Muscle layer of duodenum (tissue), 2 donors: ENCODE data around the gene NUMB.

Experiments
- H3K27ac ChIP-seq: one replicate; pipeline ENCODE4 v1.7.0; 2013; ENCODE audit warnings: mild to moderate bottlenecking, low read length
- H3K27me3 ChIP-seq: one replicate; pipeline ENCODE4 v1.7.0; 2013; ENCODE audit warnings: low read depth, mild to moderate bottlenecking, control low read depth, low read length
- H3K36me3 ChIP-seq, 2 donors: one replicate each; pipeline ENCODE4 v1.7.0; 2013; ENCODE audit warnings: low read length in 2 of 2, control low read depth in 1 of 2, mild to moderate bottlenecking in 1 of 2; ENCODE audit not compliant: insufficient read depth in 2 of 2, control insufficient read depth in 1 of 2
- H3K4me1 ChIP-seq, 2 donors: one replicate each; pipeline ENCODE4 v1.7.0; 2013; ENCODE audit warnings: low read length in 2 of 2, mild to moderate bottlenecking in 2 of 2, control low read depth in 1 of 2, moderate library complexity in 1 of 2; ENCODE audit not compliant: insufficient read depth in 2 of 2, control insufficient read depth in 1 of 2
- H3K4me3 ChIP-seq, 2 donors: one replicate each; pipeline ENCODE4 v1.7.0; 2013; ENCODE audit warnings: low read length in 2 of 2, low read depth in 1 of 2, mild to moderate bottlenecking in 1 of 2
- H3K9me3 ChIP-seq, 2 donors: one replicate each; pipeline ENCODE4 v1.7.0; 2013; ENCODE audit warnings: low read length in 2 of 2, control low read depth in 1 of 2, mild to moderate bottlenecking in 1 of 2; ENCODE audit not compliant: control insufficient read depth in 1 of 2
- donor health status: healthy.

Gene NUMB

GRCh38 chr14:73249564-73250316 is 208.6 kb downstream of the NUMB start:
- H3K27ac ChIP-seq: no peak overlapping the region
- H3K9me3 ChIP-seq: no peaks in the 10 kb centered on the region
- H3K4me1 ChIP-seq: peaks cover 0 to 5% of the 10 kb centered on the region in 2 donors
- H3K27me3 ChIP-seq: no peaks in the 10 kb centered on the region
- H3K4me3 ChIP-seq: no peak overlapping the region
- peaks cover 0 to 10% of the 10 kb centered on the region in 2 donors for H3K36me3 ChIP-seq

- Histone ChIP-seq H3K4me3 (no peak overlapping the region), H3K27me3 (no peaks in the 10 kb centered on the region), H3K27ac (no peak overlapping the region), H3K36me3 (peaks cover 0 to 10% of the 10 kb centered on the region in 2 donors), H3K4me1 (peaks cover 0 to 5% of the 10 kb centered on the region in 2 donors), H3K9me3 (no peaks in the 10 kb centered on the region)
Measured at GRCh38 chr14:73249108-73249507, 209.2 kb downstream of the NUMB start.

- Histone ChIP-seq H3K36me3 (peaks cover 0 to 10% of the 10 kb centered on the region in 2 donors), H3K9me3 (no peaks in the 10 kb centered on the region), H3K4me1 (peaks cover 0 to 5% of the 10 kb centered on the region in 2 donors), H3K27me3 (no peaks in the 10 kb centered on the region), H3K4me3 (no peak overlapping the region), H3K27ac (no peak overlapping the region)
Measured at GRCh38 chr14:73248108-73248868, 210.1 kb downstream of the NUMB start.

GRCh38 chr14:73246387-73247150 is 211.8 kb downstream of the NUMB start:
- peak overlapping the region; percentile 11 to 75 for H3K4me3 ChIP-seq
- H3K4me1 ChIP-seq: peaks cover 0 to 14% of the 10 kb centered on the region in 2 donors
- no peaks in the 10 kb centered on the region for H3K27me3 ChIP-seq
- peaks cover 0 to 6% of the 10 kb centered on the region in 2 donors for H3K36me3 ChIP-seq
- H3K9me3 ChIP-seq: no peaks in the 10 kb centered on the region
- no peak overlapping the region for H3K27ac ChIP-seq

- H3K27me3 ChIP-seq: no peaks in the 10 kb centered on the region
- no peaks in the 10 kb centered on the region for H3K9me3 ChIP-seq
- peak overlapping the region; percentile 11 to 75 for H3K4me3 ChIP-seq
- peaks cover 0 to 21% of the 10 kb centered on the region in 2 donors for H3K4me1 ChIP-seq
- no peak overlapping the region for H3K27ac ChIP-seq
- no peaks in the 10 kb centered on the region for H3K36me3 ChIP-seq
Measured at GRCh38 chr14:73245480-73246325, 212.6 kb downstream of the NUMB start.

- peaks cover 0 to 25% of the 10 kb centered on the region in 2 donors for H3K4me1 ChIP-seq
- H3K36me3 ChIP-seq: no peaks in the 10 kb centered on the region
- H3K27me3 ChIP-seq: no peaks in the 10 kb centered on the region
- no peaks in the 10 kb centered on the region for H3K9me3 ChIP-seq
- H3K4me3 ChIP-seq: peak overlapping the region in 1 of 2 donors; percentile 75
- H3K27ac ChIP-seq: no peak overlapping the region
Measured at GRCh38 chr14:73244541-73245290, 213.6 kb downstream of the NUMB start.

GRCh38 chr14:73243748-73244147 is 214.6 kb downstream of the NUMB start:
- Histone ChIP-seq H3K36me3 (no peaks in the 10 kb centered on the region), H3K27ac (no peak overlapping the region), H3K4me1 (peaks cover 6 to 31% of the 10 kb centered on the region in 2 donors), H3K27me3 (no peaks in the 10 kb centered on the region), H3K9me3 (no peaks in the 10 kb centered on the region), H3K4me3 (no peak overlapping the region)

- Histone ChIP-seq H3K36me3 (no peaks in the 10 kb centered on the region), H3K27ac (no peak overlapping the region), H3K9me3 (no peaks in the 10 kb centered on the region), H3K27me3 (no peaks in the 10 kb centered on the region), H3K4me1 (peaks cover 10 to 35% of the 10 kb centered on the region in 2 donors), H3K4me3 (no peak overlapping the region)
Measured at GRCh38 chr14:73243341-73243740, 215.0 kb downstream of the NUMB start.

GRCh38 chr14:73242357-73242901 is 215.9 kb downstream of the NUMB start:
- Histone ChIP-seq H3K27ac (no peak overlapping the region), H3K9me3 (no peaks in the 10 kb centered on the region), H3K4me3 (peak overlapping the region in 1 of 2 donors; percentile 23), H3K4me1 (peaks cover 10 to 44% of the 10 kb centered on the region in 2 donors), H3K36me3 (no peaks in the 10 kb centered on the region), H3K27me3 (peaks cover under 1% of the 10 kb centered on the region)
